ENCODE measurements around the gene BMPR1A. TPM values are rescaled to one million over a fixed set of nuclear protein-coding genes. Genes with fewer than 3 reads are reported as not detected.

Gene BMPR1A
- total RNA-seq, 1 experiment from 2014 or later = 63.2 TPM

DNA sequence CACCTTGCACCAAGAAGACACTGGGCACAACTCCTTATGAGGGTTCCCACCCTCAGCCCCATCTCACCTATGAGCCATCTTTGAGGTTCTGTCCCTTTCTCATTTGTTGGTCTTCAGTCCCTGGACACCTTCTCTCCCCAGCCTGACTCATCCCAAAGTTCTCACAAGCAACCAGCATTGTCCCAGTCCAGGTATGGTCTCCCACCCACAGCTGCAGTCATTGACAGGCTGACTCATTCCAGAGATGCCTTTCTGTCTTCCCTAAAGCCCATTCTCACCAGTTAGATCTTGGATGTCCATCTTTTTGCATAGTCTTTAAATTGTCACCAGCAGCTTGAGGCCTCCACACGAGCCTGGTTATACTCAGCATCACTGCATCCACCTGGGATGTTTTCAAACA lies 26.7 kb upstream of the BMPR1A start:
- no peaks in the 10 kb centered on the region for H3K4me1 ChIP-seq
- H3K4me3 Mint-ChIP-seq (ENCODE audit: unreplicated experiment) = no peak overlapping the region
- ChIA-PET CTCF (no interaction called here), POLR2A (no interaction called here)
- no peaks in the 10 kb centered on the region for H3K36me3 Mint-ChIP-seq (ENCODE audit: insufficient read depth, unreplicated experiment)
- TF ChIP-seq, protein P1, sequence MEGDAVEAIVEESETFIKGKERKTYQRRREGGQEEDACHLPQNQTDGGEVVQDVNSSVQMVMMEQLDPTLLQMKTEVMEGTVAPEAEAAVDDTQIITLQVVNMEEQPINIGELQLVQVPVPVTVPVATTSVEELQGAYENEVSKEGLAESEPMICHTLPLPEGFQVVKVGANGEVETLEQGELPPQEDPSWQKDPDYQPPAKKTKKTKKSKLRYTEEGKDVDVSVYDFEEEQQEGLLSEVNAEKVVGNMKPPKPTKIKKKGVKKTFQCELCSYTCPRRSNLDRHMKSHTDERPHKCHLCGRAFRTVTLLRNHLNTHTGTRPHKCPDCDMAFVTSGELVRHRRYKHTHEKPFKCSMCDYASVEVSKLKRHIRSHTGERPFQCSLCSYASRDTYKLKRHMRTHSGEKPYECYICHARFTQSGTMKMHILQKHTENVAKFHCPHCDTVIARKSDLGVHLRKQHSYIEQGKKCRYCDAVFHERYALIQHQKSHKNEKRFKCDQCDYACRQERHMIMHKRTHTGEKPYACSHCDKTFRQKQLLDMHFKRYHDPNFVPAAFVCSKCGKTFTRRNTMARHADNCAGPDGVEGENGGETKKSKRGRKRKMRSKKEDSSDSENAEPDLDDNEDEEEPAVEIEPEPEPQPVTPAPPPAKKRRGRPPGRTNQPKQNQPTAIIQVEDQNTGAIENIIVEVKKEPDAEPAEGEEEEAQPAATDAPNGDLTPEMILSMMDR (IDR thresholded peaks at IDR 0.05; ENCODE audit: insufficient read depth in 1 of 2, low read depth in 1 of 2, low read length in 1 of 2, severe bottlenecking in 1 of 2, unreplicated experiment in 1 of 2) = no peak
- H3K9me3 Mint-ChIP-seq (ENCODE audit: unreplicated experiment) = no peaks in the 10 kb centered on the region
- H3K4me3 ChIP-seq (ENCODE audit: low read depth, low read length) = no peak overlapping the region
- H3K4me1 Mint-ChIP-seq (ENCODE audit: low read depth, unreplicated experiment) = no peaks in the 10 kb centered on the region
- no peaks in the 10 kb centered on the region for H3K9me3 ChIP-seq
- BruUV-seq (replicated peaks) = no TSS peak
- H3K27me3 Mint-ChIP-seq (ENCODE audit: insufficient read depth, unreplicated experiment) = no peaks in the 10 kb centered on the region
- no peak for DNase-seq
- H3K27ac Mint-ChIP-seq (ENCODE audit: unreplicated experiment) = no peak overlapping the region
- no peaks in the 10 kb centered on the region for H3K36me3 ChIP-seq (ENCODE audit: control insufficient read depth, insufficient read depth, low read length)
- intact Hi-C loops (cut with micrococcal nuclease; ENCODE audit: unreplicated experiment) = no loop called here
- H3K27me3 ChIP-seq (replicated peaks; ENCODE audit: control insufficient read depth, insufficient read depth, low read length) = no peaks in the 10 kb centered on the region

DNA sequence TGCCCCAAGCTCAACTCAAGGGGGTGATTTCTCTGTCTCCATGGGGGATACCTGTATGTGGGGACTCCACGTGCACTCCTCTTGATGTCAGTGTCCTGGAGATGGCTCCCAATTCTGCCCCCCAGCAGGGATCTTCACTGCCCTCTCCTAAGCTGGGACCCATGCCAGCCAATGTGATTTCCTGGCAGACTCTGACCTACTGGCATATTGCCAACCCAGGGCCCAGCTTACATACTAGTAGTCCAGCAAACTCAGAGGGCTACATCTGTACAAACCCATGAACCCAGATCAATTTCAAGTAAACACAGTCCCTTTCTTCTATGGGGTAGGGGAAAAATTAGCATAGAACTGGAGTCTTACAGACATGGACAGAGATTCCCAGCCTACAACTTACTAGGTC lies 26.2 kb upstream of the BMPR1A start:
- Mint-ChIP-seq H3K27ac (ENCODE audit: unreplicated experiment) (no peak overlapping the region), H3K36me3 (ENCODE audit: insufficient read depth, unreplicated experiment) (no peaks in the 10 kb centered on the region), H3K4me3 (ENCODE audit: unreplicated experiment) (no peak overlapping the region), H3K4me1 (ENCODE audit: low read depth, unreplicated experiment) (no peaks in the 10 kb centered on the region), H3K27me3 (ENCODE audit: insufficient read depth, unreplicated experiment) (no peaks in the 10 kb centered on the region), H3K9me3 (ENCODE audit: unreplicated experiment) (no peaks in the 10 kb centered on the region)
- Histone ChIP-seq H3K4me3 (ENCODE audit: low read depth, low read length) (no peak overlapping the region), H3K36me3 (ENCODE audit: control insufficient read depth, insufficient read depth, low read length) (no peaks in the 10 kb centered on the region), H3K9me3 (no peaks in the 10 kb centered on the region), H3K4me1 (no peaks in the 10 kb centered on the region), H3K27me3 (replicated peaks; ENCODE audit: control insufficient read depth, insufficient read depth, low read length) (no peaks in the 10 kb centered on the region)
- TF ChIP-seq, protein P1 (IDR thresholded peaks at IDR 0.05; ENCODE audit: insufficient read depth in 1 of 2, low read depth in 1 of 2, low read length in 1 of 2, severe bottlenecking in 1 of 2, unreplicated experiment in 1 of 2) = no peak
- ChIA-PET POLR2A (no interaction called here), CTCF (no interaction called here)
- intact Hi-C loops (cut with micrococcal nuclease; ENCODE audit: unreplicated experiment) = no loop called here
- no TSS peak for BruUV-seq (replicated peaks)
- DNase-seq = no peak

DNA sequence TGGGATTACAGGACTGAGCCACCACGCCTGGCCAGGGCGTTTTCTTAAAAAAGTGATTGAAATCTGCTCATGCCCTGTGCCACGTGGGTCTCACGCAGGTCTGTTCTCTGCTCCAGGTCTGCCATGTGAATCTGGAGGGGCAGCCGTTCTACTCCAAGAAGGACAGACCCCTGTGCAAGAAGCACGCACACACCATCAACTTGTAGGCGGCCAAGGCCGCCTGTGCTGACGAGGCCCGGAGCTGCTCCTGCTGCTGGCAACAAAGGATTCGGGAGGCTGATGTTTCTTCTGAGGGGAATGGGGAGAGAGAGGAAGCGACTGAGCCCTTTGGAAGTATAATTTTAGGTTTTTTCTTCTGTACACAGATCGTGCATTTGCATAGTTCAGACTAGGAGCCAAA lies 23.6 kb upstream of the BMPR1A start:
- no peaks in the 10 kb centered on the region for H3K4me1 ChIP-seq
- no peaks in the 10 kb centered on the region for H3K27me3 ChIP-seq (replicated peaks; ENCODE audit: control insufficient read depth, insufficient read depth, low read length)
- ChIA-PET POLR2A (no interaction called here), CTCF (no interaction called here)
- H3K9me3 ChIP-seq = no peaks in the 10 kb centered on the region
- TF ChIP-seq, protein P1 (IDR thresholded peaks at IDR 0.05; ENCODE audit: insufficient read depth in 1 of 2, low read depth in 1 of 2, low read length in 1 of 2, severe bottlenecking in 1 of 2, unreplicated experiment in 1 of 2) = no peak
- no peak overlapping the region for H3K27ac Mint-ChIP-seq (ENCODE audit: unreplicated experiment)
- H3K9me3 Mint-ChIP-seq (ENCODE audit: unreplicated experiment) = no peaks in the 10 kb centered on the region
- no peaks in the 10 kb centered on the region for H3K36me3 ChIP-seq (ENCODE audit: control insufficient read depth, insufficient read depth, low read length)
- no TSS peak for BruUV-seq (replicated peaks)
- H3K4me1 Mint-ChIP-seq (ENCODE audit: low read depth, unreplicated experiment) = no peaks in the 10 kb centered on the region
- H3K36me3 Mint-ChIP-seq (ENCODE audit: insufficient read depth, unreplicated experiment) = no peaks in the 10 kb centered on the region
- no peak overlapping the region for H3K4me3 ChIP-seq (ENCODE audit: low read depth, low read length)
- H3K27me3 Mint-ChIP-seq (ENCODE audit: insufficient read depth, unreplicated experiment) = no peaks in the 10 kb centered on the region
- intact Hi-C loops (cut with micrococcal nuclease; ENCODE audit: unreplicated experiment) = no loop called here
- DNase-seq = no peak
- H3K4me3 Mint-ChIP-seq (ENCODE audit: unreplicated experiment) = no peak overlapping the region

Data from Caco-2 (cell line).